COR-L47 (cell line): ENCODE results near the gene CARD19.

Source experiments
- DNase-seq: peaks from one replicate; lab custom pipeline; 2025; lab: John Stamatoyannopoulos, UW

The CARD19 gene

GRCh38 chr9:93120846-93121315, 24.9 kb downstream of the CARD19 start:
- no peak for DNase-seq

DNA sequence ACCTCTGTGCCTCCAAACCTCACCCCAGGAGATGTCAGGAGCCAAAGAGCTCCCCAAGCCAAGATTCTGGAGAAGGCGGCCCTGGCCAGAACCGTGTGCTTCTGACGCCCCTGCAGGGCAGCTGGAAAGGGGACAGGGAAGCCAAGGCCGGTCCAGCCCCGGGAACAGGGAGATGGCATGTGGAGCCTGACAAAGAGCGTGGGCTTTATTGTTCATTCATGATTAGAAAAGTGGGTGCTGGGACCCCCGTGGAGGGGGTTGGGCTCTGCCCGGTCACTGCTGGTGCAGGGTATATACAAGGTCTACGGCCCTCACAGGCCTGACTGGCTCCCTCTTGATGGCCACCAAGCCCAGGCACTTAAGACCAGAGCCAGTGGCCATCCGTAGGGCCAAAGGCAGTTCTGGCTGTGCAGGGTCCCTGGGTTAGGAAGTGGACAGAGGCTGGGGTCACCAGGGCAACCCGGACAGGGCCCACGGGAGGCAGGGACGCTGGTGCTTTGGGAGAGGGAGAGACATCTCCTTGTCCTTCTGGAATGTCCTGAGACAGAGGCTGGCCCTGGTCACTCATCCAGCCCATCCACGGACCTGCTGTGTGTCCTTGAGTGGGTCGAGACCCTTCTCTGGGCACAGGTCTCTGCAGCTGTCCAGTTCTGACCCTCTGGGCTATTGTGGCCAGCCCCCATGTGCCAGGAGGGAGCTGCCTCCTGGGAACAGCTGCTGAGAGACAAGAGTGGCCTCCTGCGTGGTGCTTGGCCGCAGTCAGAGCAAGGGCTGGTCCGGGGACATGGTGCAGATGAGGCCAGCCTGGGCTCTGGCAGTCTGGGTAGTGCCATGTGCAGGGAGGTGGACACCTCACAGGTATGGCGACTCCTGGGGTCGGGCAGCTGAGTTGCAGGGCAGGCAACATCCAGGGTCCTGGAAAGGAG, 25.6 kb downstream of the CARD19 start:
- DNase-seq = no peak

DNA sequence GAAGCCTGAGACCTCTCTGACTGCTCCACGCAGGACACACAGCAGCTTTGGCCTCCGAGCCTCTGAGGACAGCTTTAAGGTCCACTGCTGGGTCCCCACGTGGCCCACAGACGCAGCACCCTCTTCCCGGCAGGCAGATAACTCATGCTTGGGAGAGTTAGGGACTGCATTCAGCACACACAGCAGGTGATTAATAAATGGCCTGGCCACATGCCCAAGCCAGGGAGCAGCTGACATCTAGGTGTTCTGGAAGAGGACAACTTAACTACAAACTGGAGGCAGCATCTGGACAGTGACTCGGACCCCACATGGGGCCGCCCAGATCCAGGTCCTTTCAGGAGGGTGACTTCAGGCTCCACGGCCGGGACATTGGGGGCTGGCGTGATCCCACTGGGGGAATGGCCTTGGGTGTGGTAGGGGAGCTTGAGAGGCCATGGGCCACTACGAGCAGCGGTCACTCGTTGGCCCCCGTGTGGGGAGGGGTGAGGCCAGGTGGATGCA, 26.8 kb downstream of the CARD19 start:
- peak; percentile 32 for DNase-seq

DNA sequence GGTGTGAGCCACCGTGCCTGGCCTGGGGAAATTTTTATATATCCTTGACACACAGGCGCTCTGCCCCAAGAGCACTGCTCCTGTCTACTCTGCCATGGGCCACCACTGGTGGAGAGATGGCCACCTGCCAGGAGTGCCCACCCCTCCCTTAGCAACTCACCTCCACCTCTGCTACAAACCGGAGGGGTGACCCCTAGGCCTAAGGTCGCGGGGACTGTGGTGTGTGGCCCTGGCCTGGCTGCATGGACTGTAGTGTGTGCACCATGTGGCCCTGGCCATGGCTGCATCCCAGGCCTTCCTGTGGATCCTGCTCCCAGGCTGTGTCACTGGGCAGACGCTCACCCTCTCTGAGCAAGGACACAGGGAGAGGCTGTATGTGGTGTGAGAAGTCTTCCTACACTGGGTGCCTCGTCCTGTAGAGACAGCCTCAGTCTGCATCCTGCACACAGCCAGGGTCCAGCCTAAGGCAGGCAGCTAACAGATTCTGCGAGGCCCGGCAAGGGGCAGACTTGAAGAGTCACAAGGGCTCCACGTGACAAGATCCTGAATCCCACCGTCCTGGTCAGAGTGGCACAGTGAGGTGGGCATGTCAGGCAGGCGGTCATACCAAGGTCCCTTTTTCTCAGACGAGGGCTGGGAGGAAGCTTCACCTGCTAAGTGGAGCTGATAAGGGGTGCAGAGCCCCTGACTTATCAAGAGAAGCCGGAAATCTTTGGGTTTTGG, 27.7 kb downstream of the CARD19 start:
- no peak for DNase-seq

- no peak for DNase-seq
These were observed 28.8 kb downstream of the CARD19 start for GRCh38 chr9:93124793-93125192.

- no peak for DNase-seq
These were observed 29.4 kb downstream of the CARD19 start for GRCh38 chr9:93125331-93125894.

- DNase-seq = no peak
These were observed 30.2 kb downstream of the CARD19 start for GRCh38 chr9:93126151-93126781.

DNA sequence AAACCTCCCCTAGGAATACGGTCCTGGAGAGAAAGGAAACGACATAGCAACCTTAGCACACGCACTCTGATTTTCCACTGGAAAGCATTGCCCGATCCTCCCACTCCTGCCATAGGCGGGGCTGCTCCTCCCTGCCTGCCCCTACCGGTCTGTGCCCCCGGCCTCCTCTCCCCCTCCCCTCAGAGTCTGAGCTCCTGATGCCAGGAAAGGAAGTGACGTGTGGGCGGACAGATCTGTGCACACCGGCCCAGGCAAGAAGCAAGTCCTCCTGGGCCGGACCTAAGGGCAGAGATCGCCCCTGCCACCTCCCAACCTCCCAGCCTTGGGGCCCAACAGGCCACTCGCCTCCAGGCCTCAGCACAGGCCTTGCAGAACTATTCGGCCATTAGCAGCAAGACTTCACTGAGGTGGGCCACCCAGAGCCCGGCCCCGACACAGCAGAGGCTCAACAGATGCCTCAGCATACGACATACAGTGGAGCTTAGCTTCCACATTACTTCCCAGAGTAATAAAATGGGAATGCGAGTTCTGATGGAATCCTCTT, 30.9 kb downstream of the CARD19 start:
- DNase-seq = no peak

DNA sequence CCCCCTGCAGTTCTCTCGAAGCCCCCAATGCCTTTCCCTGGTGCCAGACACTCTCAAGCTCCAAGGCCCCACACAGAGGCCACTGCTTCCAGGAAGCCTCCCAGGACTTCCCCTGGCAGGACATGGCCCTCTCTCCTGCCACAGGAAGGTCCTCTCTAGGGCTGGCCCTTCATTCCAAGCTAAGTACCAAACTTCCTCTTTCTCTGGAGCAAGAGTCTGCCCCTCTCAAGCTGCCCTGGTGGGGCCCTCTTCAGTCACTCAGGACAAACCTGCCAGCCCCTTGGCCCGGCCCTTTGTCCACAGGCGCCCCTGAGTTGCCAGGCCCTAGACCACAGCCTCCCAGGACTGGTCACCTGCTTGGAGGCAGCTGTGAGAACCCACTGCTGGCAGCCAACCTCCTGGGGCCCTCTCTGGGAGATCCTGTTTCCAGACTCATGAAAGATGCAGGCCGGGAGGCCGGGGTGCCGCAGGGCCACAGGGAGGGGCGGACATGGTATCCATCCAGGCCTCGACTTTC, 31.4 kb downstream of the CARD19 start:
- no peak for DNase-seq

GRCh38 chr9:93128011-93128714, 32.1 kb downstream of the CARD19 start:
- DNase-seq = no peak

- no peak for DNase-seq
These were observed 32.8 kb downstream of the CARD19 start for GRCh38 chr9:93128715-93129224.

- no peak for DNase-seq
These were observed 33.3 kb downstream of the CARD19 start for GRCh38 chr9:93129286-93129685.

- DNase-seq = no peak
These were observed 33.9 kb downstream of the CARD19 start for GRCh38 chr9:93129691-93130500.

- no peak for DNase-seq
These were observed 35.0 kb downstream of the CARD19 start for GRCh38 chr9:93130861-93131481.

- no peak for DNase-seq
These were observed 35.7 kb downstream of the CARD19 start for GRCh38 chr9:93131599-93132286.

GRCh38 chr9:93132287-93132927, 36.4 kb downstream of the CARD19 start:
- DNase-seq = no peak

- DNase-seq = no peak
These were observed 37.1 kb downstream of the CARD19 start for GRCh38 chr9:93132946-93133680.

DNA sequence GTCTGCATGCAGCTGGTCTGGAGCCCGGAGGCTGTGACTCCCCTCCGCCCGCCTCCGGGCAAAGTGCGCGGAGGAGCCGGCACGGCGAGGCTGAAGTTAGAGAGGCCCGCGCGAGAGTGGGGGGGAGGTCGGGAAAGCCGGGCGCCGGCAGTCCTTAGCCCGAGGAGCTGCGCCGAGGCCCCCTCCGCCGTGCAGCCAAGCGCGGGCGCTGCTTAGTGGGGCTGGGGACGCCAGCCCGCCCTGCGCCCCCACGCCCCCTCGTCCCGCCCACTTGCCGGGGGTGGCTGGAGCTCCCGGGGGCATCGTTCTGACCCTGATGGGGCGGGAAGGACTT, 37.6 kb downstream of the CARD19 start:
- peak; percentile 4 for DNase-seq
